DOHH2 (cell line): ENCODE data around the gene CTPS2.

Source experiments
- CTCF ChIP-seq: fragments of 200-600 bp; sonication (generic); IDR thresholded peaks from one replicate; pipeline ENCODE4 v1.5.1; 2014; ENCODE audit warnings: antibody characterized with exemption, mild to moderate bottlenecking, low read depth, low read length; ENCODE audit not compliant: poor library complexity, severe bottlenecking
- EZH2phosphoT487 ChIP-seq: fragments of 200-600 bp; sonication (generic); IDR thresholded peaks from 2 replicates; pipeline ENCODE4 v1.6.1; 2017; ENCODE audit warnings: borderline replicate concordance, mild to moderate bottlenecking, antibody characterized with exemption, low read length, moderate library complexity, mixed read lengths

GRCh38 chrX:16629909-16630308 lies 82.6 kb downstream of the CTPS2 start:
- TF ChIP-seq CTCF (no peak), EZH2phosphoT487 (no peak)
